Activated CD8-positive, alpha-beta memory T cell treated with anti-CD3 and anti-CD28 coated beads for 1 hour (primary cell): ENCODE measurements around the gene KCTD15.
A peak's percentile ranks its signal among the peaks of the same experiment; 100 is the strongest.

Experiments used
- DNase-seq, 2 donors: peaks; one replicate each; pipeline ENCODE4 v3.0.0-alpha.2; 2020; ENCODE audit warnings: low read depth in 1 of 2; ENCODE audit errors: extremely low read depth in 1 of 2

Gene KCTD15

DNA sequence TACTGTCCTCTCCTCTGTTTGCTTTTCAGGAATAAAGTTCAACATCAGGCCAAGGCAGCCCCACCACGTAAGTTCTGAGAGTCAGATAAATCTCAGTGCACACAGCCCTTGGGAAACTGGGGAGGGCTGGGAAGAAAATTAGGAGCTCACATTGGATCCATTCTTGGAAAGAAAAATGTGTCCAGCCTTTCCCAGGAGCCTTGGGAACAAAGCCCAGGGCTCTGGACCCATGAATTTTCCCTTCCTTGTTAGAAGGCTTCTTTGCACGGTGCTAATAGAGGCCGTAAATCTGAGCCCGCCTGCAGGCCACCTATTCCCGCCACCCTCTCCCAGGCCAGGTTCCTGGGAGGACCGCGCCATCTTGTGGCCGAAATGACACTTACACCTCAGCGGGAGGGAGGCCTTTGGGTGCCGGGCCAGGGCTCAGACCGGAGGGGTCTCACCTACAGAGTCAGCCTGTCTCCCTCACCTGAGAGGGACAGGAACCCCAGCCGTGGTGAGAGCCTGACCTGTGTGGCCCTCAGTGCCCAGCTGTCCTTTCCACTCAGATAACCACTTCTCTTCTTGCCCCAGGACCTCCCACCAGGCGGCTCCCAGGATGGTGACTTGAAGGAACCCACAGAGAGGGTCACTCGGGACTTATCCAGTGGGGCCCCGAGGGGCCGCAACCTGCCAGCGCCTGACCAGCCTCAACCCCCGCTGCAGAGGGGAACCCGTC, 25.1 kb upstream of the KCTD15 start:
- DNase-seq: peak in 1 of 2 donors; percentile 36

DNA sequence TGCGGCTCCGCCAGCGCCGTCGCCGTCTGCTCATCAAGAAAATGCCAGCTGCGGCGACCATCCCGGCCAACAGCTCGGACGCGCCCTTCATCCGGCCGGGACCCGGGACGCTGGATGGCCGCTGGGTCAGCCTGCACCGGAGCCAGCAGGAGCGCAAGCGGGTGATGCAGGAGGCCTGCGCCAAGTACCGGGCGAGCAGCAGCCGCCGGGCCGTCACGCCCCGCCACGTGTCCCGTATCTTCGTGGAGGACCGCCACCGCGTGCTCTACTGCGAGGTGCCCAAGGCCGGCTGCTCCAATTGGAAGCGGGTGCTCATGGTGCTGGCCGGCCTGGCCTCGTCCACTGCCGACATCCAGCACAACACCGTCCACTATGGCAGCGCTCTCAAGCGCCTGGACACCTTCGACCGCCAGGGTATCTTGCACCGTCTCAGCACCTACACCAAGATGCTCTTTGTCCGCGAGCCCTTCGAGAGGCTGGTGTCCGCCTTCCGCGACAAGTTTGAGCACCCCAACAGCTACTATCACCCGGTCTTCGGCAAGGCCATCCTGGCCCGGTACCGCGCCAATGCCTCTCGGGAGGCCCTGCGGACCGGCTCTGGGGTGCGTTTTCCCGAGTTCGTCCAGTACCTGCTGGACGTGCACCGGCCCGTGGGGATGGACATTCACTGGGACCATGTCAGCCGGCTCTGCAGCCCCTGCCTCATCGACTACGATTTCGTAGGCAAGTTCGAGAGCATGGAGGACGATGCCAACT, 24.4 kb upstream of the KCTD15 start:
- DNase-seq: no peak

GRCh38 chr19:33772858-33773180, 23.9 kb upstream of the KCTD15 start:
- DNase-seq: no peak

- no peak for DNase-seq
Measured at GRCh38 chr19:33773704-33774624, 22.7 kb upstream of the KCTD15 start.

- no peak for DNase-seq
Measured at GRCh38 chr19:33774751-33775150, 21.9 kb upstream of the KCTD15 start.

GRCh38 chr19:33775731-33776487, 20.8 kb upstream of the KCTD15 start:
- no peak for DNase-seq

DNA sequence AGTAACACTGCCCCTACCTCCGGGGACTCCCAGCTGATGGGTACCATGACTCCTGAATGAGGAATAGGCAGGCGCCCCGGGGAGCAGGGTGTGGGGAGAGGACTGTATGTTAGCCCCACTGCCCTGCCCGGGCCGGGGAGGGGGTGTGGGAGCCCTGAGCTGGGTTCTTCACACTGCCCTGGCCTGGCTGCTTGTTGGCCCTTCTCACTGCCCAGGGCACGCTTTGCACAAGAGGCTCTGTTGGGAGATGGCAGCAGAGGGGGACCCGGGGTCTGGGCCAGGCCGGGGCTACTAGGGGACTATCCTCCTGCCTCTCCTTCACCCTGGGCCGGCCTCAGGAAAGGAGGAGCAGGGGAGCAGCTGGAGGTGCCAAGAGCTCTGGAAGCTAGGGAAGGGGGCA, 19.3 kb upstream of the KCTD15 start:
- DNase-seq: no peak

- no peak for DNase-seq
Measured at GRCh38 chr19:33777753-33778088, 18.9 kb upstream of the KCTD15 start.

DNA sequence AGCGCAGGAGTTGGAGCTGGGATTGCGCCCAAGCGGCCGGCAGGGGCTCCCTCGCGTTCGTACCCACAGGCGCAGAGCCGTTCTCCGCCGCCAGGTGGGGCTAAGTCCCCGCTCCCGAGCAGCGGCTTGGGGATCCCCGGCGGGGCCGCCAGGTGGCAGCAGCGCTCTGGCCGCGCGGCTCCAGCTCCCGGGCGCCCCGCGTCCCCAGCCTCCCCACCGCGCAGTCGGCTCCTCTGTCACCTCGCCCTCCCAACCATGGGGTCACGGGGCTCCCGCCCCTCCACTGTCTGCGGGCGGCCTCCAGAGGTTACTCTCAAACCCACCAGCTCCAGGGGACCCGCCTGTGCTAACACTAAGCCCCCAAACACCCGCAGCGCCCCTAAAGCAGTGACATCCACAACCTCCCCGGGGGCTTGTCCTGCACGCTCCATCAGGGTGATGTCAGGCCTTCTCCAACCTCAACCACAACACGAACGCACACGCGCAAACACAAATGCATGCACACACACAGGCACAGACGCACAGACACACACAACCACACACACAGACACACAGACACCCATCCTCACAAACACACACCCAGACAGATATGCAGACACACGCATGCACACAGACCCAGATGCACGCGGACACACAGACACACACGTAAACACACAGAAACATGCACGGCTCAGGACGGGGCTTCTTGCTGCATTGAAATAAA, 18.4 kb upstream of the KCTD15 start:
- peak; percentile 51 to 80 for DNase-seq

- no peak for DNase-seq
Measured at GRCh38 chr19:33779849-33780248, 16.8 kb upstream of the KCTD15 start.

DNA sequence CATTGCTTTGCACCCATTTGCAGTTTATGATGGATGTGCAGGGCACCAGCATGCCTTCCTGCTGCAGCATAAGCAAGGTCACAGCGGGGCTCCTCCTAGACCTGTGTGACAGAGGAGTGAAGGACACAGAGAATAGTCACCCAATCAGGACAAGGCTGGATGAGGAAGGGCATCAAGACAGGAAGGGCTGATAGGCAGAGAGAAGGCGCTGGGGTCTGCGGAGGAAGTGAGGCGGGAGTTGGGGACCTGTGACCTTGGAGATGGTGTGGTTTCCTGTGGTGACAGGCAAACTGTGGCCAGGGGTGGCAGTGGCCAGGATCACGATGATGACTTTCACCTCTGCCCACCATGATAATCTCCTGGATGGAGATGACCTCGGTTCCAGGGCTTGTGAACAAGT, 16.4 kb upstream of the KCTD15 start:
- no peak for DNase-seq

- DNase-seq: no peak
Measured at GRCh38 chr19:33780746-33781145, 15.9 kb upstream of the KCTD15 start.

GRCh38 chr19:33781415-33781935, 15.2 kb upstream of the KCTD15 start:
- DNase-seq: no peak

DNA sequence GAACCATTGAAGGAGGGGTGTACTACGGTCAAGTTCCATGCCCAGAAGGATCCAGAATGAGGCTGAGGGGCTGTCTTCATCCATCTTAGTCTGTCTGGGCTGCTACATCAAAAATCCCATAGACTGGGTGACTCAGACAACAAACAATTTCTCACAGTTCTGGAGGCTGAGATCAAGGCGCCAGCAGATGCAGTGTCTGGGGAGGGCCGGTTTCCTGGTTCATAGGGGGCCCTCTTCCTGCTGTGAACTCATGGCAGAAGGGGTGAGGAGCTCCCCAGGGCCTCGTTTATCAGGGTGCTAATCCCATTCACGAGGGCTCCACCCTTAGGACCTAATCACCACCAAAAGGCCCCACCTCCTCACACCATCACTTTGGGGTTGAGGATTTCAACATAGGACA, 14.7 kb upstream of the KCTD15 start:
- no peak for DNase-seq

- DNase-seq: no peak
Measured at GRCh38 chr19:33784432-33784831, 12.2 kb upstream of the KCTD15 start.

DNA sequence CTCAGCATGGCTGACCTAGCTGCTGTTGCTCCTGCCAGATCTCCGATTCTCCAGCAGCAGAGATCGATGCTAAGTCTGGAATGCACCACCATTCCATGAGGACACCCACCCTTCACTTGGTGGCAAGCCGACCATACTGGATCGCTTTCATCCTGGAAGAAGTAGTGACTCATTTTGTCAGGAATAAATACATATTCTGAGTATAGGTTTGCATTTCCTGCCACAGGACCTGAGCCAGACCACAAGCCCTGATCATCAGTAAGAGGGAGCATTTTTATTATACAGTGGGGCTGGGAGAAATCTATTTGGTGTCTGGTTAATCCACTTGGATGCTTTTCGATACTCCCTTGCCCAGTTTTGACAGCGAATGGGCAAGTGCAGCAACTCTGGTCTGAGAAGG, 10.9 kb upstream of the KCTD15 start:
- DNase-seq: no peak

DNA sequence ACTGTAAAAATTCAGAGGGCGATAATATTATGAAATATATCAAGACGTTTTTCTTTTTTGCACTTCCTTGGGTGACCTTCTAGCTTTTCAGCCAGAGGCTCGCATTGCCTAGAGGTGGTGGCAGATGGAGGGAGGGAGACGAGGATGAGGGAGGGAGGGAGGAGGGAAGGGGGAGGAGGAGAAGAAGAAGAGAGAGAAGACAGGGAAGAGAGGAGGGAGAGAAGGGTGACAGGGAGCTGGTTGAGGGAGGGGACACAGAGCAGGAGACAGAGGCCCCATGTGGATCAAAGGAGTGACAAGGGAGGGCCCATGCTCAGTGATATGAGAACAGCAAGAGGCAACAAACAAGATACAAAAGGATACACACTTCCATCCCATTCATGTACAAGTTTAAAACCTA, 8.0 kb upstream of the KCTD15 start:
- no peak for DNase-seq

DNA sequence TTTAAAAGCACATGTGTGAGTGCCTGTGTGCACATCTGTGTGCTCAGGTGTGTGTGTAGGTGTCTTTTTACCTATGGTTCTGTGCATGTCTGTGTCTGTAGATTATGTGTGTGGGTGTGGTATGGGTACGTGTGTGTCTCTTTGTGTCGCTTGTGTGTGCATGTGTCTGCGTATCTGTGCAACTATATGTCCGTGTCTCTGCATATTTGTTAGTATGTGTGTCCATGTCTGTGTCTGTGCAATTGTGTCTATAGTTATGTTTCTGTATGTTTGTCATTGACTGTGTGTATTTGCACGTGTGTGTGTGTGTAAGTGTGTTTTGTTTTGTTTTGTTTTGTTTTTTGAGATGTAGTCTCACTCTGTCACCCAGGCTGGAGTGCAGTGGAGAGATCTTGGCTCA, 7.3 kb upstream of the KCTD15 start:
- DNase-seq: no peak

DNA sequence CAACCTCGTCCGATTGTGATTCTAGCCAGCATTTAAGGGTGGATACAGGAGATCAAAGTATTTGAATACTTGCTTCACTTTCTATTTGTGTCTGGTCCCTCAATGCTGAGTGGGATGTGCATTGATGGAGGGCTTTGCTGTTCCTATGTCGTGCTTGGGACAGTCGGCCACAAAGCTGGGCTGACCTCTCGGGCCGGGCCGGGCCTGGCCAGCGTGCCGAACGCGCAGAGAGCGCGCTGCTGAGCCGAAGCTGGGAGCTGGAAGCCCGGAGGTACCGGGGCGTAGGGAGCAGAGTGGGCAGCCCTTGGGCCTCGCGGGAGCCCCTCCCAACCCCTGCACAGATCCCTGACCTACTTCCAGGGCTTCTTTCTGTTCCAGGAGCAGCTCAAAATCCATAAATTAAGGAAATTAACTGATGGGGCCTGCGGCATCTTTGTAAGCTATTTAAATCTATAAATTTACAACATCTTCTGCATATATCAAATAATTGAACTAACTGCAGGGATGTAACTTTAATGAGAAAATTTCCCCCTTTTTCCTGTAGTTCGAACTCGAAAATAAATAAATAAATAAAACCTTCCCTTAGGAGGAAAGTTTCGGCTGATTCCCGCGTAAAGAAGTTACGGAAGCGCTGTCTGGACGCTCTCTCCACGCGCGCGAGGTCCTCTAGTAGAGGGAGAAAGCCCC, 1.8 kb upstream of the KCTD15 start:
- no peak for DNase-seq
